Panc1 (cell line): ENCODE results near the gene STXBP4. TPM values are rescaled to one million over a fixed set of nuclear protein-coding genes. Genes with fewer than 3 reads are reported as not detected.

ENCODE experiments used
- ATAC-seq: fragments of 200-7000 bp; cut with Tn5 transposase; 2 replicates; pipeline ENCODE4 v1.9.1; 2020; ENCODE audit warnings: mild to moderate bottlenecking, moderate library complexity
- BruUV-seq: library from RNA; stranded (reverse); fragments of 400-500 nt; replicated peaks from 2 replicates; lab custom pipeline; 2021; lab: Mats Ljungman, UMichigan
- CTCF ChIA-PET: fragments of 300-600 bp; sonication (Branson Sonifier 250); formaldehyde crosslinking; loops from one replicate; lab custom pipeline; 2022; ENCODE audit warnings: antibody characterized with exemption; lab: Charles Lee
- POLR2A ChIA-PET: fragments of 300-600 bp; sonication (Branson Sonifier 250); formaldehyde crosslinking; loops from one replicate; lab custom pipeline; 2022; ENCODE audit warnings: antibody characterized with exemption; lab: Charles Lee
- DNase-seq: peaks from one replicate; pipeline ENCODE4 v3.0.0-alpha.2; 2010; ENCODE audit warnings: low read depth, low spot score
- H3K27ac ChIP-seq: 2 replicates; pipeline ENCODE4 v1.5.1; 2011; ENCODE audit warnings: mild to moderate bottlenecking, low read length, inconsistent platforms
- H3K27me3 ChIP-seq: fragments of 200-500 bp; sonication (Bioruptor generic); 2 replicates; pipeline ENCODE4 v1.6.0; 2014; ENCODE audit warnings: low read length, inconsistent platforms; ENCODE audit not compliant: control insufficient read depth, insufficient read depth
- H3K36me3 ChIP-seq: fragments of 200-500 bp; sonication (Bioruptor generic); 2 replicates; pipeline ENCODE4 v1.5.1; 2014; ENCODE audit warnings: inconsistent platforms, mild to moderate bottlenecking, low read length, moderate library complexity; ENCODE audit not compliant: control insufficient read depth, insufficient read depth
- H3K4me1 ChIP-seq: 2 replicates; pipeline ENCODE4 v1.5.1; 2011; ENCODE audit warnings: inconsistent platforms, mild to moderate bottlenecking, low read length, moderate library complexity; ENCODE audit not compliant: control insufficient read depth, insufficient read depth
- H3K4me3 ChIP-seq, 2 experiments: 2 replicates each; pipeline ENCODE4 v1.5.1; 2011 to 2012; ENCODE audit warnings: low read depth in 2 of 2, low read length in 2 of 2, mild to moderate bottlenecking in 2 of 2, inconsistent platforms in 1 of 2, moderate library complexity in 1 of 2
- H3K9me3 ChIP-seq: fragments of 200-500 bp; sonication (Bioruptor generic); 2 replicates; pipeline ENCODE4 v1.5.1; 2014; ENCODE audit warnings: low read depth, mild to moderate bottlenecking, inconsistent platforms, low read length, moderate library complexity; ENCODE audit not compliant: control insufficient read depth, insufficient read depth
- POLR2AphosphoS5 ChIP-seq: IDR thresholded peaks from 2 replicates; pipeline ENCODE4 v1.6.1; 2012; ENCODE audit warnings: mild to moderate bottlenecking, low read depth, low read length, moderate library complexity
- REST ChIP-seq, 2 experiments: IDR thresholded peaks; 2 replicates each; pipeline ENCODE4 v1.6.1; 2011 to 2012; ENCODE audit warnings: low read depth in 2 of 2, control low read depth in 1 of 2, low read length in 1 of 2, mild to moderate bottlenecking in 1 of 2, moderate library complexity in 1 of 2; ENCODE audit not compliant: insufficient read depth in 1 of 2
- SIN3A ChIP-seq: IDR thresholded peaks from 2 replicates; pipeline ENCODE4 v1.6.1; 2012; ENCODE audit warnings: low read depth, mild to moderate bottlenecking, low read length, moderate library complexity, borderline replicate concordance; ENCODE audit not compliant: insufficient read depth
- TCF7L2 ChIP-seq: IDR thresholded peaks from 2 replicates; pipeline ENCODE4 v1.6.1; 2011; ENCODE audit warnings: mild to moderate bottlenecking, low read depth, low read length, inconsistent platforms
- in situ Hi-C: cut with HindIII; loops from 2 replicates; pipeline ENCODE4 v1.10.0; 2016; ENCODE audit warnings: low sequenced_read_pairs, low pct_unique_long_range_greater_than_20kb
- intact Hi-C: fragments of 100-400 bp; cut with micrococcal nuclease; formaldehyde crosslinking; loops from one replicate; pipeline ENCODE4 v1.10.0; 2022; ENCODE audit not compliant: unreplicated experiment
- total RNA-seq: library from RNA; stranded (reverse); gene quantifications from one replicate; pipeline ENCODE4 v1.2.1, GENCODE V29; 2021; ENCODE audit not compliant: unreplicated experiment
- TF ChIP-seq, protein P1 (sequence below): fragments of 450-650 bp; IDR thresholded peaks from 2 replicates; pipeline ENCODE4 v1.5.1; 2017; ENCODE audit warnings: mild to moderate bottlenecking

STXBP4 gene
- total RNA-seq, 1 experiment from 2014 or later, result 12.8 TPM

DNA sequence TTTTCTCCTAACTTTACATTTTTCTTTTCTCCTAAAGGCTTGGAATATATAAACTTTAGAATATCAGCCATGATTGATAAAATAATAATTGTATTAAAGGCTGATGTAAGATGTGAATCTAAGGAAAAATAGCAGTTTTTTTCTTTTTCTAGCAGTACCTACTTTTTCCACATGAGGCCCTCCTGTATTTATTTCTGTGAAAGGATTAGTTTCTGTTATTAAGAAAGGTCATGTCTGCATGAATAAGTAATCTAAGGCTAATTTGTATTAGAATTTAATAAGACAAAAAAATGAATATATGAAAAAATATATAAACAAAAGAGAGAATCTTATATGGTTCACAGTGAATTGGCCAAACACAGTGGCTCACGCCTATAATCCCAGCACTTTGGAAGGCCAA lies 85.3 kb downstream of the STXBP4 start:
- Histone ChIP-seq H3K4me1 (no peaks in the 10 kb centered on the region), H3K27me3 (no peaks in the 10 kb centered on the region), H3K4me3 (no peak overlapping the region), H3K36me3 (no peaks in the 10 kb centered on the region), H3K27ac (no peak overlapping the region), H3K9me3 (no peaks in the 10 kb centered on the region)
- in situ Hi-C loops (no loop called here), intact Hi-C loops (no loop called here)
- TF ChIP-seq, protein P1, sequence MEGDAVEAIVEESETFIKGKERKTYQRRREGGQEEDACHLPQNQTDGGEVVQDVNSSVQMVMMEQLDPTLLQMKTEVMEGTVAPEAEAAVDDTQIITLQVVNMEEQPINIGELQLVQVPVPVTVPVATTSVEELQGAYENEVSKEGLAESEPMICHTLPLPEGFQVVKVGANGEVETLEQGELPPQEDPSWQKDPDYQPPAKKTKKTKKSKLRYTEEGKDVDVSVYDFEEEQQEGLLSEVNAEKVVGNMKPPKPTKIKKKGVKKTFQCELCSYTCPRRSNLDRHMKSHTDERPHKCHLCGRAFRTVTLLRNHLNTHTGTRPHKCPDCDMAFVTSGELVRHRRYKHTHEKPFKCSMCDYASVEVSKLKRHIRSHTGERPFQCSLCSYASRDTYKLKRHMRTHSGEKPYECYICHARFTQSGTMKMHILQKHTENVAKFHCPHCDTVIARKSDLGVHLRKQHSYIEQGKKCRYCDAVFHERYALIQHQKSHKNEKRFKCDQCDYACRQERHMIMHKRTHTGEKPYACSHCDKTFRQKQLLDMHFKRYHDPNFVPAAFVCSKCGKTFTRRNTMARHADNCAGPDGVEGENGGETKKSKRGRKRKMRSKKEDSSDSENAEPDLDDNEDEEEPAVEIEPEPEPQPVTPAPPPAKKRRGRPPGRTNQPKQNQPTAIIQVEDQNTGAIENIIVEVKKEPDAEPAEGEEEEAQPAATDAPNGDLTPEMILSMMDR, result peak; percentile 10; the same call in 1 of the 2 replicates
- no peak for TF ChIP-seq POLR2AphosphoS5
- POLR2A ChIA-PET, result no interaction called here
- CTCF ChIA-PET, result interaction anchor here (0.8 kb wide), 1 partner anchor 184 kb away, joined by 3 read pairs; no protein-coding TSS in a partner anchor
- ATAC-seq (no peak), DNase-seq (no peak)
- BruUV-seq, result no TSS peak

DNA sequence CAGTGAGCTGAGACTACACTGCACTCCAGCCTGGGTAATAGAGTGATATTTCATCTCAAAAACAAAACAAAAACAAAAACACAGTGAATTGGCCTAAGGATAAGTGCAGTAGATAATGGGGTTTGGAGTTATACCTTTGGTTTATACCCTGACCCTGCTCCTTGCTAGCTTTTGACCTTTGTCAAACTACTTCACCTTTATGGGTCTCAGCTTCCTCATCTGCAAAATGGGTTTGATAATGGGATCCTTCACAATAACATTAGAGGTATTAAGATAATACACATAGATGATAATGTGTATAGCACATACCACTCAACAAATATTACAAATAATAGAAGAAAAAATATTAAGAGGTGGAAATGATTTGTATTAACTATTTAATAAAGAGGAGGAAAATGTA lies 85.9 kb downstream of the STXBP4 start:
- no peaks in the 10 kb centered on the region for H3K4me1 ChIP-seq
- POLR2A ChIA-PET, result no interaction called here
- no peak for DNase-seq
- H3K27ac ChIP-seq, result no peak overlapping the region
- ATAC-seq, result no peak
- intact Hi-C loops, result no loop called here
- in situ Hi-C loops, result no loop called here
- no peaks in the 10 kb centered on the region for H3K27me3 ChIP-seq
- no TSS peak for BruUV-seq
- H3K9me3 ChIP-seq, result no peaks in the 10 kb centered on the region
- CTCF ChIA-PET, result interaction anchor here (0.8 kb wide), 1 partner anchor 184 kb away, joined by 3 read pairs; no protein-coding TSS in a partner anchor
- no peaks in the 10 kb centered on the region for H3K36me3 ChIP-seq
- no peak overlapping the region for H3K4me3 ChIP-seq
- TF ChIP-seq SIN3A (no peak), REST (IDR thresholded peaks at IDR 0.05; ENCODE audit: insufficient read depth in 1 of 2, low read depth in 2 of 2, low read length in 1 of 2) (no peak)

- ChIA-PET CTCF (no interaction called here), POLR2A (no interaction called here)
- in situ Hi-C loops (no loop called here), intact Hi-C loops (no loop called here)
- Histone ChIP-seq H3K4me1 (no peaks in the 10 kb centered on the region), H3K36me3 (no peaks in the 10 kb centered on the region), H3K27ac (no peak overlapping the region), H3K9me3 (no peaks in the 10 kb centered on the region), H3K27me3 (no peaks in the 10 kb centered on the region), H3K4me3 (no peak overlapping the region)
- DNase-seq (no peak), ATAC-seq (no peak)
- TF ChIP-seq SIN3A, result no peak
- TF ChIP-seq REST (IDR thresholded peaks at IDR 0.05; ENCODE audit: insufficient read depth in 1 of 2, low read depth in 2 of 2, low read length in 1 of 2), result no peak
- TF ChIP-seq POLR2AphosphoS5, result no peak
- no peak for TF ChIP-seq TCF7L2
- TF ChIP-seq, protein P1, result no peak
- no TSS peak for BruUV-seq
Measured at GRCh38 chr17:55056526-55056925, 88.0 kb downstream of the STXBP4 start.
